GM23338 (cell line): ENCODE measurements around the gene LFNG. TPM values are rescaled to one million over a fixed set of nuclear protein-coding genes. Genes with fewer than 3 reads are reported as not detected.

ENCODE experiments used
- ATAC-seq: fragments of 200-7000 bp; cut with Tn5 transposase; 3 replicates; pipeline ENCODE4 v1.9.1; 2020
- DNase-seq: peaks from one replicate; pipeline ENCODE4 v3.0.0-alpha.2; 2015; ENCODE audit warnings: low spot score
- H2AFZ ChIP-seq: fragments of 200-600 bp; sonication (generic); 2 replicates; pipeline ENCODE4 v1.8.0; 2016; ENCODE audit warnings: antibody characterized with exemption, mild to moderate bottlenecking, moderate library complexity
- H3F3A ChIP-seq: fragments of 200-600 bp; sonication (generic); replicated peaks from 2 replicates; pipeline ENCODE4 v1.8.0; 2017; ENCODE audit warnings: antibody characterized with exemption, mixed run types, low read depth
- H3K27ac ChIP-seq: fragments of 200-600 bp; sonication (generic); 2 replicates; pipeline ENCODE4 v1.6.1; 2016; ENCODE audit warnings: low read depth
- H3K27me3 ChIP-seq: fragments of 200-600 bp; sonication (generic); 2 replicates; pipeline ENCODE4 v1.8.0; 2016; ENCODE audit warnings: mild to moderate bottlenecking, mixed run types, moderate library complexity; ENCODE audit not compliant: insufficient read depth
- H3K36me3 ChIP-seq: fragments of 200-600 bp; sonication (generic); 2 replicates; pipeline ENCODE4 v1.8.0; 2016; ENCODE audit warnings: mild to moderate bottlenecking; ENCODE audit not compliant: insufficient read depth
- H3K4me1 ChIP-seq: fragments of 200-600 bp; sonication (generic); 2 replicates; pipeline ENCODE4 v1.8.0; 2016; ENCODE audit warnings: mild to moderate bottlenecking, moderate library complexity; ENCODE audit not compliant: insufficient read depth
- H3K4me2 ChIP-seq: fragments of 200-600 bp; sonication (generic); 2 replicates; pipeline ENCODE4 v1.7.1; 2017; ENCODE audit warnings: mixed run types
- H3K4me3 ChIP-seq: fragments of 200-600 bp; sonication (generic); 2 replicates; pipeline ENCODE4 v1.6.1; 2016; ENCODE audit warnings: mixed run types
- H3K79me2 ChIP-seq: fragments of 200-600 bp; sonication (generic); replicated peaks from 2 replicates; pipeline ENCODE4 v1.8.0; 2017; ENCODE audit warnings: mild to moderate bottlenecking; ENCODE audit not compliant: insufficient read depth
- H3K9me2 ChIP-seq: fragments of 200-600 bp; sonication (generic); 2 replicates; pipeline ENCODE4 v1.8.0; 2017; ENCODE audit not compliant: insufficient read depth
- H4K20me1 ChIP-seq: fragments of 200-600 bp; sonication (generic); replicated peaks from 2 replicates; pipeline ENCODE4 v1.8.0; 2017; ENCODE audit warnings: mild to moderate bottlenecking; ENCODE audit not compliant: insufficient read depth
- H3K27ac Mint-ChIP-seq: 2 replicates; pipeline ENCODE4 v1.8.0; 2020; ENCODE audit warnings: inconsistent platforms, mild to moderate bottlenecking, moderate library complexity, mixed read lengths
- H3K27me3 Mint-ChIP-seq: 3 replicates; pipeline ENCODE4 v1.8.0; 2022; ENCODE audit warnings: low read depth, mild to moderate bottlenecking, moderate library complexity, mixed read lengths, inconsistent platforms; ENCODE audit not compliant: insufficient read depth, poor library complexity
- H3K36me3 Mint-ChIP-seq: 3 replicates; pipeline ENCODE4 v1.8.0; 2021; ENCODE audit warnings: low read depth, mild to moderate bottlenecking, inconsistent platforms, moderate library complexity, mixed read lengths
- H3K4me1 Mint-ChIP-seq: 3 replicates; pipeline ENCODE4 v1.8.0; 2020; ENCODE audit warnings: mild to moderate bottlenecking, inconsistent platforms, mixed read lengths
- H3K4me3 Mint-ChIP-seq: 3 replicates; pipeline ENCODE4 v1.8.0; 2021; ENCODE audit warnings: moderate library complexity, mild to moderate bottlenecking, inconsistent platforms, mixed read lengths
- H3K9me3 Mint-ChIP-seq: 3 replicates; pipeline ENCODE4 v1.8.0; 2020; ENCODE audit warnings: moderate library complexity, mild to moderate bottlenecking, inconsistent platforms, mixed read lengths
- EZH2phosphoT487 ChIP-seq: fragments of 200-600 bp; sonication (generic); IDR thresholded peaks from one replicate; pipeline ENCODE4 v1.8.1; 2018; ENCODE audit warnings: antibody characterized with exemption; ENCODE audit not compliant: unreplicated experiment
- JUNB ChIP-seq: IDR thresholded peaks from one replicate; pipeline ENCODE4 v1.6.1; 2016; ENCODE audit warnings: antibody characterized with exemption; ENCODE audit not compliant: unreplicated experiment
- STAT1 ChIP-seq: IDR thresholded peaks from one replicate; pipeline ENCODE4 v1.6.1; 2016; ENCODE audit warnings: antibody characterized with exemption; ENCODE audit not compliant: unreplicated experiment
- ZNF331 ChIP-seq: fragments of 250-450 bp; sonication (Bioruptor Pico); IDR thresholded peaks from 2 replicates; pipeline ENCODE4 v1.5.0; 2020; ENCODE audit warnings: low read depth, mild to moderate bottlenecking, moderate library complexity
- polyA plus RNA-seq: library from polyadenylated mRNA; unstranded; fragments of >200 nt; fragmentation: Nextera tagmentation; extraction: Ambion mirVana; gene quantifications from 2 replicates; pipeline ENCODE4 v1.2.1, GENCODE V29; 2016
- total RNA-seq: library from RNA; depleted of rRNA; stranded (reverse); fragments of >200 nt; shearing (Covaris generic); gene quantifications from 2 replicates; pipeline ENCODE4 v1.2.3, GENCODE V29; 2014
- TF ChIP-seq, protein P1 (sequence below): IDR thresholded peaks from one replicate; pipeline ENCODE4 v1.6.1; 2018; ENCODE audit warnings: antibody characterized with exemption; ENCODE audit not compliant: unreplicated experiment
- TF ChIP-seq, protein P2 (sequence below), 2 experiments: fragments of 200-600 bp in 1 of 2; sonication (generic) in 1 of 2; conservative IDR thresholded peaks; 2 replicates each; pipeline versions ENCODE4 v1.5.1 to v1.6.1; 2016 to 2017; ENCODE audit warnings: antibody characterized with exemption in 2 of 2, low read depth in 2 of 2, mild to moderate bottlenecking in 2 of 2, moderate library complexity in 1 of 2
- TF ChIP-seq, protein P3 (sequence below): fragments of 250-450 bp; sonication (Bioruptor Pico); IDR thresholded peaks from 2 replicates; pipeline ENCODE4 v1.5.0; 2020; ENCODE audit warnings: mild to moderate bottlenecking, moderate library complexity

Gene LFNG
- total and polyA plus RNA-seq, 2 experiments from 2014 or later, result 1.7 to 35.4 TPM

DNA sequence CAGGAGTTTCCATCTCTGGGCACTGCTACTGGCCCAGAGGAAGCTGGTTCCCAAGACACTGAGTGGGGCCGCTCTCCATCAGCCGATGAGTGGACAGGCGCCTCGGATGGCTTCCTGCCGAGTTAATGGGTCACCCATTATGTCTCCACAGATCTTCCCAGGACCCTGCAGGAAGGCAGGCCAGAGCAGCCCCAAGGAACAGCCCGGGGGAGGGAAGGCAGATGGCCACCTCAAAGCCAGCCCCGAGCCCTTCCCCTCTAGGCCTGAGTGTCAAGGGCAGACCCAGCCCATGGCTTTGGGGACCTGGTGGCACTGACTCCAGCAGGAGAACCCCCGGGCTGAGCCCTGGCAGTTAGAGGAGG lies 3.4 kb upstream of the LFNG start:
- Histone ChIP-seq H3K79me2 (peaks cover 7% of the 10 kb centered on the region), H3K9me2 (peaks cover 9% of the 10 kb centered on the region; the same call in 1 of the 2 replicates), H3K4me1 (peaks cover 24% of the 10 kb centered on the region), H3K36me3 (no peaks in the 10 kb centered on the region), H3K27ac (no peak overlapping the region), H3K27me3 (peaks cover 28% of the 10 kb centered on the region), H3K4me3 (no peak overlapping the region), H4K20me1 (no peaks in the 10 kb centered on the region; the same call in 1 of the 2 replicates), H3F3A (no peaks in the 10 kb centered on the region; the same call in 1 of the 2 replicates), H3K4me2 (no peak overlapping the region), H2AFZ (no peak overlapping the region)
- Mint-ChIP-seq H3K4me3 (no peak overlapping the region), H3K4me1 (peaks cover 30% of the 10 kb centered on the region), H3K36me3 (no peaks in the 10 kb centered on the region), H3K27me3 (peaks cover 36% of the 10 kb centered on the region), H3K9me3 (no peaks in the 10 kb centered on the region), H3K27ac (no peak overlapping the region)
- DNase-seq (no peak), ATAC-seq (no peak)
- TF ChIP-seq EZH2phosphoT487 (no peak), ZNF331 (CRISPR knock-in tag) (no peak), JUNB (no peak), STAT1 (no peak)
- TF ChIP-seq, protein P1, sequence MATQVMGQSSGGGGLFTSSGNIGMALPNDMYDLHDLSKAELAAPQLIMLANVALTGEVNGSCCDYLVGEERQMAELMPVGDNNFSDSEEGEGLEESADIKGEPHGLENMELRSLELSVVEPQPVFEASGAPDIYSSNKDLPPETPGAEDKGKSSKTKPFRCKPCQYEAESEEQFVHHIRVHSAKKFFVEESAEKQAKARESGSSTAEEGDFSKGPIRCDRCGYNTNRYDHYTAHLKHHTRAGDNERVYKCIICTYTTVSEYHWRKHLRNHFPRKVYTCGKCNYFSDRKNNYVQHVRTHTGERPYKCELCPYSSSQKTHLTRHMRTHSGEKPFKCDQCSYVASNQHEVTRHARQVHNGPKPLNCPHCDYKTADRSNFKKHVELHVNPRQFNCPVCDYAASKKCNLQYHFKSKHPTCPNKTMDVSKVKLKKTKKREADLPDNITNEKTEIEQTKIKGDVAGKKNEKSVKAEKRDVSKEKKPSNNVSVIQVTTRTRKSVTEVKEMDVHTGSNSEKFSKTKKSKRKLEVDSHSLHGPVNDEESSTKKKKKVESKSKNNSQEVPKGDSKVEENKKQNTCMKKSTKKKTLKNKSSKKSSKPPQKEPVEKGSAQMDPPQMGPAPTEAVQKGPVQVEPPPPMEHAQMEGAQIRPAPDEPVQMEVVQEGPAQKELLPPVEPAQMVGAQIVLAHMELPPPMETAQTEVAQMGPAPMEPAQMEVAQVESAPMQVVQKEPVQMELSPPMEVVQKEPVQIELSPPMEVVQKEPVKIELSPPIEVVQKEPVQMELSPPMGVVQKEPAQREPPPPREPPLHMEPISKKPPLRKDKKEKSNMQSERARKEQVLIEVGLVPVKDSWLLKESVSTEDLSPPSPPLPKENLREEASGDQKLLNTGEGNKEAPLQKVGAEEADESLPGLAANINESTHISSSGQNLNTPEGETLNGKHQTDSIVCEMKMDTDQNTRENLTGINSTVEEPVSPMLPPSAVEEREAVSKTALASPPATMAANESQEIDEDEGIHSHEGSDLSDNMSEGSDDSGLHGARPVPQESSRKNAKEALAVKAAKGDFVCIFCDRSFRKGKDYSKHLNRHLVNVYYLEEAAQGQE, result no peak
- TF ChIP-seq, protein P2, sequence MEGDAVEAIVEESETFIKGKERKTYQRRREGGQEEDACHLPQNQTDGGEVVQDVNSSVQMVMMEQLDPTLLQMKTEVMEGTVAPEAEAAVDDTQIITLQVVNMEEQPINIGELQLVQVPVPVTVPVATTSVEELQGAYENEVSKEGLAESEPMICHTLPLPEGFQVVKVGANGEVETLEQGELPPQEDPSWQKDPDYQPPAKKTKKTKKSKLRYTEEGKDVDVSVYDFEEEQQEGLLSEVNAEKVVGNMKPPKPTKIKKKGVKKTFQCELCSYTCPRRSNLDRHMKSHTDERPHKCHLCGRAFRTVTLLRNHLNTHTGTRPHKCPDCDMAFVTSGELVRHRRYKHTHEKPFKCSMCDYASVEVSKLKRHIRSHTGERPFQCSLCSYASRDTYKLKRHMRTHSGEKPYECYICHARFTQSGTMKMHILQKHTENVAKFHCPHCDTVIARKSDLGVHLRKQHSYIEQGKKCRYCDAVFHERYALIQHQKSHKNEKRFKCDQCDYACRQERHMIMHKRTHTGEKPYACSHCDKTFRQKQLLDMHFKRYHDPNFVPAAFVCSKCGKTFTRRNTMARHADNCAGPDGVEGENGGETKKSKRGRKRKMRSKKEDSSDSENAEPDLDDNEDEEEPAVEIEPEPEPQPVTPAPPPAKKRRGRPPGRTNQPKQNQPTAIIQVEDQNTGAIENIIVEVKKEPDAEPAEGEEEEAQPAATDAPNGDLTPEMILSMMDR (conservative IDR thresholded peaks at IDR 0.05; ENCODE audit: low read depth in 2 of 2), result no peak
- TF ChIP-seq, protein P3, sequence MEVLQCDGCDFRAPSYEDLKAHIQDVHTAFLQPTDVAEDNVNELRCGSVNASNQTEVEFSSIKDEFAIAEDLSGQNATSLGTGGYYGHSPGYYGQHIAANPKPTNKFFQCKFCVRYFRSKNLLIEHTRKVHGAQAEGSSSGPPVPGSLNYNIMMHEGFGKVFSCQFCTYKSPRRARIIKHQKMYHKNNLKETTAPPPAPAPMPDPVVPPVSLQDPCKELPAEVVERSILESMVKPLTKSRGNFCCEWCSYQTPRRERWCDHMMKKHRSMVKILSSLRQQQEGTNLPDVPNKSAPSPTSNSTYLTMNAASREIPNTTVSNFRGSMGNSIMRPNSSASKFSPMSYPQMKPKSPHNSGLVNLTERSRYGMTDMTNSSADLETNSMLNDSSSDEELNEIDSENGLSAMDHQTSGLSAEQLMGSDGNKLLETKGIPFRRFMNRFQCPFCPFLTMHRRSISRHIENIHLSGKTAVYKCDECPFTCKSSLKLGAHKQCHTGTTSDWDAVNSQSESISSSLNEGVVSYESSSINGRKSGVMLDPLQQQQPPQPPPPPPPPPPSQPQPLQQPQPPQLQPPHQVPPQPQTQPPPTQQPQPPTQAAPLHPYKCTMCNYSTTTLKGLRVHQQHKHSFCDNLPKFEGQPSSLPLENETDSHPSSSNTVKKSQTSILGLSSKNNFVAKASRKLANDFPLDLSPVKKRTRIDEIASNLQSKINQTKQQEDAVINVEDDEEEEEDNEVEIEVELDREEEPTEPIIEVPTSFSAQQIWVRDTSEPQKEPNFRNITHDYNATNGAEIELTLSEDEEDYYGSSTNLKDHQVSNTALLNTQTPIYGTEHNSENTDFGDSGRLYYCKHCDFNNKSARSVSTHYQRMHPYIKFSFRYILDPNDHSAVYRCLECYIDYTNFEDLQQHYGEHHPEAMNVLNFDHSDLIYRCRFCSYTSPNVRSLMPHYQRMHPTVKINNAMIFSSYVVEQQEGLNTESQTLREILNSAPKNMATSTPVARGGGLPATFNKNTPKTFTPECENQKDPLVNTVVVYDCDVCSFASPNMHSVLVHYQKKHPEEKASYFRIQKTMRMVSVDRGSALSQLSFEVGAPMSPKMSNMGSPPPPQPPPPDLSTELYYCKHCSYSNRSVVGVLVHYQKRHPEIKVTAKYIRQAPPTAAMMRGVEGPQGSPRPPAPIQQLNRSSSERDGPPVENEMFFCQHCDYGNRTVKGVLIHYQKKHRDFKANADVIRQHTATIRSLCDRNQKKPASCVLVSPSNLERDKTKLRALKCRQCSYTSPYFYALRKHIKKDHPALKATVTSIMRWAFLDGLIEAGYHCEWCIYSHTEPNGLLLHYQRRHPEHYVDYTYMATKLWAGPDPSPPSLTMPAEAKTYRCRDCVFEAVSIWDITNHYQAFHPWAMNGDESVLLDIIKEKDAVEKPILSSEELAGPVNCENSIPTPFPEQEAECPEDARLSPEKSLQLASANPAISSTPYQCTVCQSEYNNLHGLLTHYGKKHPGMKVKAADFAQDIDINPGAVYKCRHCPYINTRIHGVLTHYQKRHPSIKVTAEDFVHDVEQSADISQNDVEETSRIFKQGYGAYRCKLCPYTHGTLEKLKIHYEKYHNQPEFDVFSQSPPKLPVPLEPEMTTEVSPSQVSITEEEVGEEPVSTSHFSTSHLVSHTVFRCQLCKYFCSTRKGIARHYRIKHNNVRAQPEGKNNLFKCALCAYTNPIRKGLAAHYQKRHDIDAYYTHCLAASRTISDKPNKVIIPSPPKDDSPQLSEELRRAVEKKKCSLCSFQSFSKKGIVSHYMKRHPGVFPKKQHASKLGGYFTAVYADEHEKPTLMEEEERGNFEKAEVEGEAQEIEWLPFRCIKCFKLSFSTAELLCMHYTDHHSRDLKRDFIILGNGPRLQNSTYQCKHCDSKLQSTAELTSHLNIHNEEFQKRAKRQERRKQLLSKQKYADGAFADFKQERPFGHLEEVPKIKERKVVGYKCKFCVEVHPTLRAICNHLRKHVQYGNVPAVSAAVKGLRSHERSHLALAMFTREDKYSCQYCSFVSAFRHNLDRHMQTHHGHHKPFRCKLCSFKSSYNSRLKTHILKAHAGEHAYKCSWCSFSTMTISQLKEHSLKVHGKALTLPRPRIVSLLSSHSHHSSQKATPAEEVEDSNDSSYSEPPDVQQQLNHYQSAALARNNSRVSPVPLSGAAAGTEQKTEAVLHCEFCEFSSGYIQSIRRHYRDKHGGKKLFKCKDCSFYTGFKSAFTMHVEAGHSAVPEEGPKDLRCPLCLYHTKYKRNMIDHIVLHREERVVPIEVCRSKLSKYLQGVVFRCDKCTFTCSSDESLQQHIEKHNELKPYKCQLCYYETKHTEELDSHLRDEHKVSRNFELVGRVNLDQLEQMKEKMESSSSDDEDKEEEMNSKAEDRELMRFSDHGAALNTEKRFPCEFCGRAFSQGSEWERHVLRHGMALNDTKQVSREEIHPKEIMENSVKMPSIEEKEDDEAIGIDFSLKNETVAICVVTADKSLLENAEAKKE (CRISPR knock-in tag), result no peak
